H9 (cell line): ENCODE measurements around the gene RAB3IL1. TPM values are rescaled to one million over a fixed set of nuclear protein-coding genes. Genes with fewer than 3 reads are reported as not detected.

Experiments
- DNase-seq: peaks from one replicate; pipeline ENCODE4 v3.0.0-alpha.2; 2017
- H2AFZ ChIP-seq: one replicate; pipeline ENCODE4 v1.6.1; 2013; ENCODE audit warnings: mild to moderate bottlenecking, low read length, control low read depth, moderate library complexity
- H2AK5ac ChIP-seq: 2 replicates; pipeline ENCODE4 v1.6.1; 2013; ENCODE audit warnings: low read length, control low read depth, mixed read lengths; ENCODE audit not compliant: insufficient read length
- H2BK120ac ChIP-seq: one replicate; pipeline ENCODE4 v1.6.1; 2013; ENCODE audit warnings: low read depth, mild to moderate bottlenecking, low read length, control low read depth, inconsistent platforms; ENCODE audit not compliant: poor library complexity, severe bottlenecking
- H2BK12ac ChIP-seq: 2 replicates; pipeline ENCODE4 v1.6.1; 2013; ENCODE audit warnings: low read length, control low read depth, mixed read lengths, low read depth; ENCODE audit not compliant: insufficient read length
- H2BK15ac ChIP-seq: 2 replicates; pipeline ENCODE4 v1.6.1; 2013; ENCODE audit warnings: low read depth, low read length, control low read depth
- H2BK20ac ChIP-seq: one replicate; pipeline ENCODE4 v1.6.1; 2013; ENCODE audit warnings: low read depth, mild to moderate bottlenecking, low read length, control low read depth, inconsistent platforms; ENCODE audit not compliant: poor library complexity, severe bottlenecking
- H2BK5ac ChIP-seq: 2 replicates; pipeline ENCODE4 v1.6.1; 2013; ENCODE audit warnings: low read length, control low read depth, mixed read lengths; ENCODE audit not compliant: insufficient read length
- H3K14ac ChIP-seq: 2 replicates; pipeline ENCODE4 v1.6.1; 2013; ENCODE audit warnings: low read length, control low read depth; ENCODE audit not compliant: insufficient read depth
- H3K18ac ChIP-seq: 2 replicates; pipeline ENCODE4 v1.6.1; 2013; ENCODE audit warnings: low read depth, mild to moderate bottlenecking, mixed read lengths, low read length, control low read depth; ENCODE audit not compliant: insufficient read length
- H3K23ac ChIP-seq: 2 replicates; pipeline ENCODE4 v1.6.1; 2013; ENCODE audit warnings: low read length, control low read depth, mixed read lengths, low read depth; ENCODE audit not compliant: insufficient read length
- H3K23me2 ChIP-seq: 2 replicates; pipeline ENCODE4 v1.6.1; 2013; ENCODE audit warnings: low read depth, mild to moderate bottlenecking, mixed read lengths, low read length, control low read depth; ENCODE audit not compliant: insufficient read length, poor library complexity, severe bottlenecking
- H3K27ac ChIP-seq: 2 replicates; pipeline ENCODE4 v1.5.1; 2013; ENCODE audit warnings: low read length, control low read depth, mixed read lengths, low read depth; ENCODE audit not compliant: insufficient read length
- H3K27me3 ChIP-seq: 2 replicates; pipeline ENCODE4 v1.6.1; 2013; ENCODE audit warnings: low read length, control low read depth, inconsistent platforms; ENCODE audit not compliant: insufficient read depth
- H3K4ac ChIP-seq: 2 replicates; pipeline ENCODE4 v1.6.1; 2013; ENCODE audit warnings: low read depth, mild to moderate bottlenecking, control low read depth, inconsistent platforms, low read length, moderate library complexity
- H3K4me1 ChIP-seq: 2 replicates; pipeline ENCODE4 v1.6.1; 2013; ENCODE audit warnings: low read length, control low read depth, inconsistent platforms; ENCODE audit not compliant: insufficient read depth
- H3K4me2 ChIP-seq: 2 replicates; pipeline ENCODE4 v1.6.1; 2013; ENCODE audit warnings: low read length, control low read depth, mixed read lengths; ENCODE audit not compliant: insufficient read length, insufficient read depth
- H3K56ac ChIP-seq: 2 replicates; pipeline ENCODE4 v1.6.1; 2013; ENCODE audit warnings: low read depth, mild to moderate bottlenecking, mixed read lengths, low read length, control low read depth; ENCODE audit not compliant: insufficient read length
- H3K79me1 ChIP-seq: 2 replicates; pipeline ENCODE4 v1.6.1; 2013; ENCODE audit warnings: low read depth, mild to moderate bottlenecking, moderate library complexity, low read length, control low read depth, inconsistent platforms; ENCODE audit not compliant: insufficient read depth, poor library complexity, severe bottlenecking
- H3K79me2 ChIP-seq: 2 replicates; pipeline ENCODE4 v1.6.1; 2013; ENCODE audit warnings: low read length, control low read depth, inconsistent platforms; ENCODE audit not compliant: insufficient read depth
- H3K9ac ChIP-seq: 2 replicates; pipeline ENCODE4 v1.6.1; 2013; ENCODE audit warnings: low read length, control low read depth, mixed read lengths; ENCODE audit not compliant: insufficient read length; ENCODE audit errors: extremely low read depth
- H3K9me3 ChIP-seq: one replicate; pipeline ENCODE4 v1.6.1; 2013; ENCODE audit warnings: low read depth, low read length, inconsistent platforms; ENCODE audit not compliant: control insufficient read depth
- H3T11ph ChIP-seq: one replicate; pipeline ENCODE4 v1.6.1; 2013; ENCODE audit warnings: mild to moderate bottlenecking, low read length, control low read depth, inconsistent platforms
- H4K20me1 ChIP-seq: one replicate; pipeline ENCODE4 v1.6.1; 2013; ENCODE audit not compliant: control insufficient read depth, insufficient read length, insufficient read depth
- H4K5ac ChIP-seq: 2 replicates; pipeline ENCODE4 v1.6.1; 2013; ENCODE audit warnings: low read depth, mild to moderate bottlenecking, mixed read lengths, low read length, control low read depth; ENCODE audit not compliant: insufficient read length
- H4K8ac ChIP-seq: replicated peaks from 2 replicates; pipeline ENCODE4 v1.6.1; 2013; ENCODE audit warnings: low read length, control low read depth, mixed read lengths, low read depth; ENCODE audit not compliant: insufficient read length
- H4K91ac ChIP-seq: 2 replicates; pipeline ENCODE4 v1.6.1; 2013; ENCODE audit warnings: low read depth, mild to moderate bottlenecking, moderate library complexity, mixed read lengths, low read length, control low read depth; ENCODE audit not compliant: insufficient read length
- H3K27ac Mint-ChIP-seq, 3 experiments: 2 replicates in 2 of 3; 3 replicates in 1 of 3; pipeline ENCODE4 v1.8.0; 2020 to 2021; ENCODE audit warnings: mixed read lengths in 3 of 3, mild to moderate bottlenecking in 1 of 3, moderate library complexity in 1 of 3
- H3K27me3 Mint-ChIP-seq: 2 replicates; pipeline ENCODE4 v1.8.0; 2021; ENCODE audit warnings: low read depth, mild to moderate bottlenecking, moderate library complexity, mixed read lengths
- H3K36me3 Mint-ChIP-seq, 3 experiments: 2 replicates in 2 of 3; 3 replicates in 1 of 3; pipeline ENCODE4 v1.8.0; 2020 to 2021; ENCODE audit warnings: low read depth in 3 of 3, mixed read lengths in 3 of 3; ENCODE audit not compliant: insufficient read depth in 1 of 3
- H3K4me1 Mint-ChIP-seq, 2 experiments: 2 replicates each; pipeline ENCODE4 v1.8.0; 2020; ENCODE audit warnings: mixed read lengths in 2 of 2
- H3K4me3 Mint-ChIP-seq, 2 experiments: 2 replicates in 1 of 2; 3 replicates in 1 of 2; pipeline ENCODE4 v1.8.0; 2020 to 2021; ENCODE audit warnings: mild to moderate bottlenecking in 2 of 2, mixed read lengths in 2 of 2, moderate library complexity in 1 of 2
- H3K9me3 Mint-ChIP-seq, 2 experiments: 2 replicates in 1 of 2; 3 replicates in 1 of 2; pipeline ENCODE4 v1.8.0; 2020; ENCODE audit warnings: mild to moderate bottlenecking in 2 of 2, mixed read lengths in 2 of 2, moderate library complexity in 1 of 2
- WGBS: extraction: QIAGEN DNeasy Blood & Tissue Kit; methylation state at CpG from one replicate; pipeline ENCODE4 v1.1.7; 2013; ENCODE audit warnings: missing lambda C conversion rate, low lambda C conversion rate, mixed read lengths; ENCODE audit not compliant: insufficient read length; ENCODE audit errors: extremely low coverage; 5-methylcytosine and 5-hydroxymethylcytosine counted together
- total RNA-seq: library from RNA; stranded (reverse); gene quantifications from 2 replicates; pipeline ENCODE4 v1.2.1, GENCODE V29; 2021
- TF ChIP-seq, protein P1 (sequence below): fragments of 200-600 bp; sonication (generic); conservative IDR thresholded peaks from 3 replicates; pipeline ENCODE4 v1.8.0; 2021; ENCODE audit warnings: antibody characterized with exemption, mild to moderate bottlenecking

Gene RAB3IL1
- total RNA-seq, 1 experiment from 2014 or later: 2.4 TPM

GRCh38 chr11:61959678-61960077, 42.3 kb upstream of the RAB3IL1 start:
- H3K9me3 Mint-ChIP-seq: no peaks in the 10 kb centered on the region; a peak in 1 of 5 replicates
- H3K79me2 ChIP-seq: no peaks in the 10 kb centered on the region
- no peak overlapping the region for H3K56ac ChIP-seq
- H3K23ac ChIP-seq: no peak overlapping the region
- no peak overlapping the region for H4K91ac ChIP-seq
- no peak overlapping the region for H2BK20ac ChIP-seq
- no peak overlapping the region for H3K9ac ChIP-seq
- no peak overlapping the region for H2AK5ac ChIP-seq
- no peak overlapping the region for H3K27ac Mint-ChIP-seq
- no peak overlapping the region for H2BK15ac ChIP-seq
- no peak overlapping the region for H3K14ac ChIP-seq
- H3K4me3 Mint-ChIP-seq: no peak overlapping the region
- H3K4ac ChIP-seq: no peak overlapping the region
- peaks cover 0 to 10% of the 10 kb centered on the region in 2 experiments; a peak in 1 of 4 replicates for H3K4me1 Mint-ChIP-seq
- H4K5ac ChIP-seq: no peak overlapping the region
- no peak overlapping the region for H2BK120ac ChIP-seq
- H3K79me1 ChIP-seq: no peaks in the 10 kb centered on the region
- no peak for DNase-seq
- no CpG with 5 or more reads among the region's 6 CpGs for WGBS
- H3K18ac ChIP-seq: no peak overlapping the region
- H4K20me1 ChIP-seq: no peaks in the 10 kb centered on the region
- H2AFZ ChIP-seq: no peak overlapping the region
- no peak overlapping the region for H2BK5ac ChIP-seq
- H3T11ph ChIP-seq: no peak overlapping the region
- no peak overlapping the region for H4K8ac ChIP-seq
- H3K27me3 Mint-ChIP-seq: peaks cover 20% of the 10 kb centered on the region
- no peaks in the 10 kb centered on the region for H3K4me1 ChIP-seq
- TF ChIP-seq, protein P1, sequence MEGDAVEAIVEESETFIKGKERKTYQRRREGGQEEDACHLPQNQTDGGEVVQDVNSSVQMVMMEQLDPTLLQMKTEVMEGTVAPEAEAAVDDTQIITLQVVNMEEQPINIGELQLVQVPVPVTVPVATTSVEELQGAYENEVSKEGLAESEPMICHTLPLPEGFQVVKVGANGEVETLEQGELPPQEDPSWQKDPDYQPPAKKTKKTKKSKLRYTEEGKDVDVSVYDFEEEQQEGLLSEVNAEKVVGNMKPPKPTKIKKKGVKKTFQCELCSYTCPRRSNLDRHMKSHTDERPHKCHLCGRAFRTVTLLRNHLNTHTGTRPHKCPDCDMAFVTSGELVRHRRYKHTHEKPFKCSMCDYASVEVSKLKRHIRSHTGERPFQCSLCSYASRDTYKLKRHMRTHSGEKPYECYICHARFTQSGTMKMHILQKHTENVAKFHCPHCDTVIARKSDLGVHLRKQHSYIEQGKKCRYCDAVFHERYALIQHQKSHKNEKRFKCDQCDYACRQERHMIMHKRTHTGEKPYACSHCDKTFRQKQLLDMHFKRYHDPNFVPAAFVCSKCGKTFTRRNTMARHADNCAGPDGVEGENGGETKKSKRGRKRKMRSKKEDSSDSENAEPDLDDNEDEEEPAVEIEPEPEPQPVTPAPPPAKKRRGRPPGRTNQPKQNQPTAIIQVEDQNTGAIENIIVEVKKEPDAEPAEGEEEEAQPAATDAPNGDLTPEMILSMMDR: no peak
- no peak overlapping the region for H2BK12ac ChIP-seq
- H3K9me3 ChIP-seq: no peaks in the 10 kb centered on the region
- H3K27ac ChIP-seq: no peak overlapping the region
- H3K4me2 ChIP-seq: no peak overlapping the region
- H3K27me3 ChIP-seq: no peaks in the 10 kb centered on the region
- H3K36me3 Mint-ChIP-seq: peaks cover 14 to 21% (median 15%) of the 10 kb centered on the region in 3 experiments
- H3K23me2 ChIP-seq: peaks cover 8% of the 10 kb centered on the region
